A673 (cell line): ENCODE measurements around the gene TCF20. TPM values are rescaled to one million over a fixed set of nuclear protein-coding genes. Genes with fewer than 3 reads are reported as not detected.
A peak's percentile ranks its signal among the peaks of the same experiment; 100 is the strongest.

Experiments used
- BruUV-seq: library from RNA; stranded (reverse); fragments of 400-500 nt; replicated peaks from 2 replicates; lab custom pipeline; 2021; lab: Mats Ljungman, UMichigan
- CTCF ChIA-PET: fragments of 300-600 bp; sonication (Branson Sonifier 250); formaldehyde crosslinking; loops from one replicate; lab custom pipeline; 2022; ENCODE audit warnings: antibody characterized with exemption; lab: Charles Lee
- POLR2A ChIA-PET: fragments of 300-600 bp; sonication (Branson Sonifier 250); formaldehyde crosslinking; loops from one replicate; lab custom pipeline; 2022; ENCODE audit warnings: antibody characterized with exemption; ENCODE audit not compliant: low non-redundant PET; lab: Charles Lee
- DNase-seq: peaks from one replicate; pipeline ENCODE4 v3.0.0-alpha.2; 2015; ENCODE audit warnings: low spot score
- H3K27ac ChIP-seq: fragments of 200-600 bp; sonication (generic); 2 replicates; pipeline ENCODE4 v1.5.1; 2016; ENCODE audit warnings: mixed run types, low read depth, mild to moderate bottlenecking, mixed read lengths, antibody characterized with exemption, low read length; ENCODE audit not compliant: poor library complexity, severe bottlenecking
- H3K27me3 ChIP-seq: fragments of 200-600 bp; sonication (generic); replicated peaks from 2 replicates; pipeline ENCODE4 v1.6.1; 2017; ENCODE audit warnings: mixed run types, low read depth, mild to moderate bottlenecking, mixed read lengths, antibody characterized with exemption, low read length; ENCODE audit not compliant: insufficient read depth, poor library complexity
- H3K36me3 ChIP-seq: fragments of 200-600 bp; sonication (generic); 2 replicates; pipeline ENCODE4 v1.6.1; 2016; ENCODE audit warnings: mixed run types, mild to moderate bottlenecking, mixed read lengths, antibody characterized with exemption, low read length; ENCODE audit not compliant: insufficient read depth, poor library complexity, severe bottlenecking
- H3K4me1 ChIP-seq: fragments of 200-600 bp; sonication (generic); 2 replicates; pipeline ENCODE4 v1.6.1; 2017; ENCODE audit warnings: mixed run types, mild to moderate bottlenecking, mixed read lengths, antibody characterized with exemption, low read length; ENCODE audit not compliant: insufficient read depth, poor library complexity, severe bottlenecking
- H3K4me3 ChIP-seq: fragments of 200-600 bp; sonication (generic); 2 replicates; pipeline ENCODE4 v1.5.1; 2016; ENCODE audit warnings: low read depth, mixed run types, mild to moderate bottlenecking, mixed read lengths, low read length; ENCODE audit not compliant: poor library complexity, severe bottlenecking
- H3K9me3 ChIP-seq: fragments of 200-600 bp; sonication (generic); 2 replicates; pipeline ENCODE4 v1.6.1; 2016; ENCODE audit warnings: mixed run types, low read depth, mild to moderate bottlenecking, mixed read lengths, antibody characterized with exemption, low read length; ENCODE audit not compliant: poor library complexity, severe bottlenecking
- CTCF ChIP-seq: fragments of 300-800, 200-600 bp; sonication (generic); conservative IDR thresholded peaks from 2 replicates; pipeline ENCODE4 v1.5.1; 2017; ENCODE audit warnings: low read depth, mild to moderate bottlenecking, antibody characterized with exemption, low read length, moderate library complexity, mixed read lengths
- EZH2 ChIP-seq: fragments of 200-600 bp; sonication (generic); IDR thresholded peaks from 2 replicates; pipeline ENCODE4 v1.6.1; 2017; ENCODE audit warnings: borderline replicate concordance, low read depth, mild to moderate bottlenecking, mixed read lengths, antibody characterized with exemption, low read length; ENCODE audit not compliant: poor library complexity, severe bottlenecking
- intact Hi-C: fragments of 100-400 bp; cut with micrococcal nuclease; formaldehyde crosslinking; loops from one replicate; pipeline ENCODE4 v1.10.0; 2022; ENCODE audit not compliant: unreplicated experiment
- total RNA-seq: library from RNA; stranded (reverse); gene quantifications from 2 replicates; pipeline ENCODE4 v1.2.3, GENCODE V29; 2021

Gene TCF20
- total RNA-seq, 1 experiment from 2014 or later = 69.3 TPM

DNA sequence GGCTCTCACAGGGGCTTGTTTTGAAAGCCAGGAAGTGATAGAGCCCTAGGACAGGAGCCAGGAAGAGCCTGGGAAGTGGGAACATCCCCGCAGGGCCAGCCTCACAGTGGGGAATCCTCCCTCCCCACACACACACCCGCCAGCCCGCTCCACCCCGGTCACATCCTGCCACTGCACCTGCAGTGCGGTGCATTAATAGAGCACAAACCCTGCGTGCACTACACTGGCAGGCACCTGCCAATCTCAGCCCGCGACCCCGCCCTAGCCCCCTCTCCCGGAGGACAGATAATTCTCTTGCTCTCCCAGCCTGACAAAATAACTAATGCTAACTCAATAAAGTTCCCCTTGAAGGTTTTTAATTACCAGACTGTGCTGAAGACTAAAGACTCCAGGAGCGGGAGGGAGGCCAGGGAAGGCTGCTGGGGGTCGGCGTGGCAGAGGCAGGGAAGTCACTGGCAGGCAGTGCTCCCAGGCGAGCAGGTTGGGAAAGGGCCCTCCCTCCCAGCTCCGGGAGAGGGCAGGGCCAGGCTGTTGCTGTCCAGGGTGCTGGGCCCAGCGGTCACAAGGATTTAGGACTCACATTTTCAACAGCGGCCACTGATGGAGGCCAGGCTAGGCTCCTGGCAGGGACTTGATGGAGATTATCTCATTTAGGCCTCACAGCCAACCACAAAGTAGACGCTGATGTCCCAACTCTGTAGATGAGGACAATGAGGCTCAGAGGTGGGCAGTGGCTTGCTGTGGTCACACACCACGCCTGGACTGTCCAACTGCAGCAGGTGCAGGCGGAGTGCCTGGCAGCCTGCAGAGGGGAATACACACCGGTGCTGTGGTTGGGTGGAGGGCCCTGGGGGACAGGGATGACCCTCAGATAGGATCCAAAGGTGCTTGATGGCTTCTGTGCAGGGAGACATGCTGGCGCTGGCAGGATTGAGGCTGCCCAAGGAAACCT lies 23.9 kb upstream of the TCF20 start:
- Histone ChIP-seq H3K27ac (peak overlapping the region; percentile 44), H3K27me3 (no peaks in the 10 kb centered on the region), H3K4me3 (no peak overlapping the region), H3K4me1 (peaks cover 47% of the 10 kb centered on the region), H3K36me3 (no peaks in the 10 kb centered on the region), H3K9me3 (no peaks in the 10 kb centered on the region)
- TF ChIP-seq EZH2 (no peak), CTCF (no peak)
- DNase-seq = peak; percentile 69
- CTCF ChIA-PET = no interaction called here
- POLR2A ChIA-PET = no interaction called here
- intact Hi-C loops = no loop called here
- no TSS peak for BruUV-seq

DNA sequence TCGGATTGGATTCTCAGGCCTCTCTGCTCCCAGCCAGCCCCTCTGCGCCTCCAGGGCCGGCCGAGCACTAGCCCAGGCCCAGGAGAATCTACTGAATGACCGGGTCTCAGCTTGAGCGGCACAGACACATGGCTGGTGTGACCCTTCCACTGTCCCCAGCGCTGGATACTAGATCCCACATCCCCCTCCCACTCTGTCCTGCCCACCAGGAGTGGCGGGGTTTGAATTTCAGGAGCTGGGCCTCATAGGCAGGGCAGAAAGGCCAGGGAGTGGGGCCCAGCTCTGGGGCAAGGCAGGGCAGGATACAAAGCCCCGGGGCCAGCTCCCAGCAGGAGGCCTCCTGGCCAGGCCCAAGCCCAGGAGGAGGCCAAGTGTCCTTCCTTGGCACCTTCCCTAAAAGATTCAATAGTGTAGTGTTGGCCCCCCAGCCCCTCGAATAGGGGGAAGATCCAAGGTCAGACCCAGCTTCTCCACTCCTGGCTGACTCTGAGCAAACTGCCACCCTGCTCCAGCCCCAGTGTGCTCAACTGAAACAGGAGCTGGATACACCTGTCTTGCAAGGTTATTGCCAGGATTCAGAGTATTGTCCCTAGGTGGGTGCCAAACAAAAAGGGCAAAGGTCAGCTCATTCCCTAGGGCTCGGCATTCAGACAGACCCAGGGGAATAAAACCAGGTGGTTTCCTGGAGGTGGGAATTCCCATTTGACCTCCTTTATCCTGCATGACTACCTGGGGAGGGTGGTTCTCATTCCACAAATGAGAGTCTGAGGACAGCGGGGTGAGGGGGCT lies 22.5 kb upstream of the TCF20 start:
- CTCF ChIA-PET = no interaction called here
- no TSS peak for BruUV-seq
- TF ChIP-seq EZH2 (no peak), CTCF (no peak)
- Histone ChIP-seq H3K27me3 (no peaks in the 10 kb centered on the region), H3K4me3 (no peak overlapping the region), H3K4me1 (peaks cover 47% of the 10 kb centered on the region), H3K9me3 (no peaks in the 10 kb centered on the region), H3K27ac (peak overlapping the region; percentile 44), H3K36me3 (no peaks in the 10 kb centered on the region)
- intact Hi-C loops = no loop called here
- POLR2A ChIA-PET = no interaction called here
- no peak for DNase-seq

DNA sequence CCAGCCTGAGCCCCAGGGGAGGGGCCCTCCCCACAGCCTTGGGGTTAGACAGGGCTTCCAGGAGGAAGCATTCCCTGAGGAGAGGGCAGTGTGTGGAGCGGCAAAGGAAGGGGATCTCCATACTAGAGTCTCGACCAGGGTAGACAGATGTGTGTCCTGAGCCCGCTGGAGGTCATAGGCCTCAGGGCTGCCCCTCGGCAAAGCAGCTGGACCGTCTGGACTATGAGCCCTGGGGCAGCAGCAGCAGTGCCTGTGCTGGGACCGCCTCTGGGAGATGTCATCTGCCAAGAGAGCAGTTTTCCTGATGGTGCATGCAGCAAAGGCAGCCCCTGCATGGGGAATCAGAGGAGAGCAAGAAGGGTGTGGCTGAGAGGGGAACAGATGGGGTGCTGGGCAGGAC lies 20.8 kb upstream of the TCF20 start:
- H3K36me3 ChIP-seq = no peaks in the 10 kb centered on the region
- no peak overlapping the region for H3K4me3 ChIP-seq
- POLR2A ChIA-PET = no interaction called here
- no peak for TF ChIP-seq EZH2
- H3K4me1 ChIP-seq = peaks cover 32% of the 10 kb centered on the region
- H3K27ac ChIP-seq = no peak overlapping the region
- BruUV-seq = no TSS peak
- CTCF ChIA-PET = no interaction called here
- DNase-seq = no peak
- intact Hi-C loops = no loop called here
- H3K27me3 ChIP-seq = no peaks in the 10 kb centered on the region
- no peaks in the 10 kb centered on the region for H3K9me3 ChIP-seq
